ENCODE measurements around the gene BTNL2. TPM values are rescaled to one million over a fixed set of nuclear protein-coding genes. Genes with fewer than 3 reads are reported as not detected.
"Not testable (repeated sequence)": the region's sequence is repeated elsewhere in the genome, so short reads cannot be mapped to it uniquely, and the experiment has no call there.

Gene BTNL2
- total RNA-seq, 1 donor from 2014 or later, result not detected

- ATAC-seq, result no peak
- DNase-seq (ENCODE audit: low spot score), result no peak
Measured at GRCh38 chr6:32371229-32371628, 35.8 kb downstream of the BTNL2 start.

- ATAC-seq (no peak), DNase-seq (ENCODE audit: low spot score) (no peak)
Measured at GRCh38 chr6:32370505-32370904, 36.5 kb downstream of the BTNL2 start.

- ATAC-seq (no peak), DNase-seq (ENCODE audit: low spot score) (no peak)
Measured at GRCh38 chr6:32369660-32370059, 37.3 kb downstream of the BTNL2 start.

GRCh38 chr6:32367644-32368043, 39.3 kb downstream of the BTNL2 start:
- ATAC-seq, result no peak
- DNase-seq (ENCODE audit: low spot score), result no peak

GRCh38 chr6:32359225-32359624, 47.8 kb downstream of the BTNL2 start:
- not testable (repeated sequence) for DNase-seq (ENCODE audit: low spot score); ATAC-seq

GRCh38 chr6:32358548-32358947, 48.4 kb downstream of the BTNL2 start:
- not testable (repeated sequence) for DNase-seq (ENCODE audit: low spot score); ATAC-seq

- no peak for DNase-seq (ENCODE audit: low spot score)
- no peak for ATAC-seq
Measured at GRCh38 chr6:32355018-32355417, 52.0 kb downstream of the BTNL2 start.

GRCh38 chr6:32353348-32353747, 53.6 kb downstream of the BTNL2 start:
- no peak for ATAC-seq

More at GRCh38 chr6:32353348-32353747, 53.6 kb downstream of the BTNL2 start:
- DNase-seq (ENCODE audit: low spot score), result no peak

Other genes starting within 250 kb of the BTNL2 start
- gene EGFL8, start 242.6 kb downstream of the BTNL2 start, total RNA-seq, result 6.3 TPM
- 32.4 TPM for gene AGPAT1, start 231.1 kb downstream of the BTNL2 start, total RNA-seq
- gene RNF5, start 228.8 kb downstream of the BTNL2 start, total RNA-seq, result 57.3 TPM
- 6.0 TPM for gene AGER, start 222.9 kb downstream of the BTNL2 start, total RNA-seq
- 26.7 TPM for gene PBX2, start 217.0 kb downstream of the BTNL2 start, total RNA-seq
- gene GPSM3, start 214.5 kb downstream of the BTNL2 start, total RNA-seq, result 5.1 TPM
- 9.6 TPM for gene NOTCH4, start 183.1 kb downstream of the BTNL2 start, total RNA-seq
- gene TSBP1, start 35.3 kb downstream of the BTNL2 start, total RNA-seq, result not detected
- gene HLA-DRA, start 32.7 kb upstream of the BTNL2 start, total RNA-seq, result 24.4 TPM
- 2.1 TPM for gene HLA-DRB5, start 123.1 kb upstream of the BTNL2 start, total RNA-seq
- gene HLA-DRB1, start 182.7 kb upstream of the BTNL2 start, total RNA-seq, result 15.3 TPM
- gene HLA-DQA1, start 230.2 kb upstream of the BTNL2 start, total RNA-seq, result 1.2 TPM